Glomerular visceral epithelial cell (primary cell): ENCODE results near the gene ATG12.
"Not testable (repeated sequence)": the region's sequence is repeated elsewhere in the genome, so short reads cannot be mapped to it uniquely, and the experiment has no call there.

Experiments used
- DNase-seq: peaks from one replicate; pipeline ENCODE4 v3.0.0-alpha.2; 2016; ENCODE audit errors: extremely low spot score

ATG12 gene

GRCh38 chr5:115841382-115842088 lies at the start of gene ATG12, which contains the start of gene AP3S1:
ATG12 (minus strand) TSS chr5:115841565; CDS start chr5:115841552, 13 bp downstream.
AP3S1 (plus strand) TSS chr5:115841935; CDS start chr5:115842038, 103 bp downstream.
- peak; percentile 92 for DNase-seq

DNA sequence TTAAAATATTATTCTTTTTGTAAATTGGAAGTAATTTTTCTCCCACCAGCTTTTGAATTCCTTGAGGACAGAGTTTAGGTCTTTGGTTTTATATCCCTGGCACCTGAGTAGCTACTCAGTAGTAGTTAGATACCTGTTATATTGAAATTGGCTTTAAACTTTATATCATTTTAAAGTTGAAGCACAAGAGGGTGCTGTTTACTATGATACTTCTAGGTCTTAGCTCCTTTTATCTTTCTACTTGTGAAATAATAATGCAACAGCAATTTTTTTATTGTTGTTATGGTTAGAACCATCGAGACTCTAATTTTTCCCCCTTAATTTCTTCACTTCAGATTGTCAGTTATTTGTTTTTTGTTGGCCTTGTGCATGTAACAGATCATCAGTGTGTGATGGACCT lies 46.7 kb upstream of the ATG12 start:
- peak; percentile 25 for DNase-seq

DNA sequence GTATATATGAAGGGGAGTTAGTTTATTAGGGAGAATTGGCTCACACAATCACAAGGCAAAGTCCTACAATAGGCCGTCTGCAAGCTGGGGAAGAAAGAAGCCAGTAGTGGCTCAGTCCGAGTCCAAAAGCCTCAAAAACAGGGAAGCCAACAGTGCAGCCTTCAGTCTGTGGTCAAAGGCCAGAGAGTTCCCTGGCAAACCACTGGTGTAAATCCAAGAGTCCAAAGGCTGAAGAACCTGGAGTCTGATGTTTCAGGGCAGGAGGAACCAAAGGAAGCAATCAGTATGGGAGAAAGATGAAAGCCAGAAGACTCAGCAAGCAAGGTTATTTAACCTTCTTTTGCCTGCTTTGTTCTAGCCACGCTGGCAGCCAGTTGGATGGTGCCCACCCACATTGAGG lies 43.8 kb upstream of the ATG12 start:
- not testable (repeated sequence) for DNase-seq

DNA sequence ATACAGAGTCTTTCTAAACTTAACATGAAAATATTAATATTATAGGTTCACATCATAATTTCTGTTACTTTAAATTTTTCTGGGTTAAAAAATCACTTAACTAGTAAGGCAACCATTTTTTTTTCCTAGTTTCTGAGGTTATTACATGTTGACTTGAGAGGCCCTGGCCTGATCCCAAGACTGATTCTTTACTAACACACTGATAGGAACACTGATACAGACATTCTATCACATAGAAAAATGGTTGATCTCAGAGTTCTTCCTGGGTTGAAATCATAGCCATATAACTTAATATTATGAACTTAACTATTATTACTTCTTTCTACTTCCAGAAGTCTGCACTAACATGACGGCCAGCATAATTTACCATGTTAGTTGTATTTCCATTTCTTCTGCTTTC lies 43.3 kb upstream of the ATG12 start:
- DNase-seq, result no peak

GRCh38 chr5:115882434-115882833 lies 41.1 kb upstream of the ATG12 start:
- not testable (repeated sequence) for DNase-seq

- not testable (repeated sequence) for DNase-seq
These were observed 36.0 kb upstream of the ATG12 start for GRCh38 chr5:115877342-115877741.

GRCh38 chr5:115875447-115875846 lies 34.1 kb upstream of the ATG12 start:
- DNase-seq, result no peak

- peak; percentile 31 for DNase-seq
These were observed 32.0 kb upstream of the ATG12 start for GRCh38 chr5:115873392-115873791.

DNA sequence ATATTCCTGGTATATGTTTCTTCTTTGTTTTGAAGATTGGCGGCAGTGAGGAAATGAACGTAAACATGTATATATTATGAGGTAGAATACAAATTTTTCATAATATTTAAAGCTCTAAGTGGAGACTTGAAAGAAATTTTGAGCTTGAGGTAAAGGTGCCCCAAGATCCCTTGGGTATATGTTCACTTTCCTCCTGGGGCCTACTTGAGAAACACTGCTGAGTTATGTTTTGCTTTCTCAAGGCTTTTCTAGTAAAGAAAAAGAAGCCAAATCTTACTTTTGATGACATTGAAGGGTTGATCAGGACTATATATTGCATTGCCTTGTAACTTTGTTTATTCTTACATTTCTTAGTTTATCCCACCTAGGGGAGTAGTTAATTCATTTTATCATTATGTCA lies 31.1 kb upstream of the ATG12 start:
- DNase-seq, result no peak

GRCh38 chr5:115869256-115869795 lies 28.0 kb upstream of the ATG12 start:
- no peak for DNase-seq

DNA sequence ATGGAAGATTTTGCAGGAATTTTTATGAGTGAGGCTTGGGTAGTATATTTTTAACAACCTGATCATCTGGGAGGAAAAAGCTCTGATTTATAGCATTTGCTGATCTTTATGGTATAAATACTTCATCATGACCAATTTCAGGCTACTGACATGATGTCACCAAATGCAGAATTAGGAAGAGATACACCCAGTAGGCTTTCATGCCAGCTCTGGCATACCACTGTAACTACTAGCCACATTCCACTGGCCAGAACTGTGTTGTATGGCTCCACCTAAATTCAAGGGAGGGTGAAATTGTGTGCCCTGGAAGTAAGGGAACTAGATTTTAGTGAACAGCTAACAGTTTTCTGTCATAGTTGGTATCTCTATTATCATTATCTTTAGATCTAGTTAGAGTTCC lies 18.0 kb upstream of the ATG12 start:
- no peak for DNase-seq

GRCh38 chr5:115858396-115858795 lies 17.0 kb upstream of the ATG12 start:
- no peak for DNase-seq

- DNase-seq, result no peak
These were observed 16.4 kb upstream of the ATG12 start for GRCh38 chr5:115857626-115858349.

DNA sequence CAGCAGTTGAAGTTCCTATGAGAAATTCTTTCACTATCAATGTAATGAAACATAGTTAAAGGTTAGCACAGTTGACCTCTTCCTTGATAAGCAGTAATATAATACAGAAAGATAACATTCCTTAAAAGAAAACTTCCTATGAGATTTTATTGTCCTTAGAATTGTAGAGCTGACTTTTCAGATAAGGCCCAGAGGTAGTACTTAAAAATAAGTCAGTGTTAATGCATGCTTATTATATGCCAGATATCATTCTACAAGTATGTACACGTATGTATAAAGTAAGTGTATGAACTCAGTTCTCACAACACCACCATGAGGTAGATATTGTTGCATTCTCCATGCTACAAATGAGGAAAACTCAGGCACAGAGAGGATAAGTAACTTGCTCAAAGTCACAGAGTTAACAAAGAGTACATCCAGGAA lies 15.7 kb upstream of the ATG12 start:
- DNase-seq, result no peak

DNA sequence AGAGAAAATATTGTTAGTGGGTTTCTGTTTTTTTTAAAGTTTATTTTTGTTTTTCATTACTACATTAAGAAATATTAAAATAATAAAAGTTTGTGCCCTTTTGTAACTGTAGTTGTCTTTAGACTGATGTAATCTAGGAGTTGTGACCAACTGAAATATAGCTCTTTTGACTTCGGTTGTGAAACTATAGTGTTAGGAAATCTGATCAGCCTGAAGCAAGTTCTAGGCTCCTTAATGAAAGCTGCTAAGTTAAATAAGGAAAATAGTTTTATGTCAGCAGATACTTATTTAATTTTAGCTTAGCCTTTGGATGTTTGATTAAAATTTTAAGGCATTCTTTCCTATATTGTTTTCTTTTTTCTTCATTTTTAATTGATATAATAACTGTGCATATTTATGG lies 14.6 kb upstream of the ATG12 start:
- no peak for DNase-seq

GRCh38 chr5:115854139-115854538 lies 12.8 kb upstream of the ATG12 start:
- no peak for DNase-seq

DNA sequence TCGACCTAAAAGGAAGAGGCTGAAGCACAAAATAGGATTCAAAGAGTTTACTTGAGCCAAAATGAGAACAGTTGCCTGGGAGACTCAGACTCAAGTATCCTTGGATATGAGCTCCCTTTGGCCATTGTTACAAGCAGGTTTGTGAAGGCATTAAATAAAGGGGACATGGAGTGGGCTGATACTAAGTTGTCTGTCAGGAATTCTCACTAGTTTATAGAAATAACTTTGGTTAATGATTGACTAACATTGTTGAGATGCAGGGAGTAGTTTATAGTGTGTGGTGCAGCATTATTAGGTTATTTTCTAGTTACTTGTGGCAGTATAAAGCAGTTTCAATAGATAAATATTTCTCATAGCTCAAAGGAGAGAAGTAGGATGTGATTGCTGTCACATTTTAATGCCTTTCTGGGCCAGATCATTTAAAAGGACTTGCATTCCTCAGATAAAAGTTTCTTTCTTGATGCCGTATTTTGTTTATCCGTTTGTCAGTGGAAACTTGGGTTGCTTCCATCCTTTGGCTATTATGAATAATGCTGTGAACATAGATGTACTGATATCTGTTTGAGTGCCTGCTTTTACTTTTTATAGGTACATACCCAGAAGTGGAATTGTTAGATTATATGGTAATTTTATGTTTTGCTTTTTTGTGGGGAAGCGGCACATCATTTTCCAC lies 9.5 kb upstream of the ATG12 start:
- DNase-seq, result no peak

DNA sequence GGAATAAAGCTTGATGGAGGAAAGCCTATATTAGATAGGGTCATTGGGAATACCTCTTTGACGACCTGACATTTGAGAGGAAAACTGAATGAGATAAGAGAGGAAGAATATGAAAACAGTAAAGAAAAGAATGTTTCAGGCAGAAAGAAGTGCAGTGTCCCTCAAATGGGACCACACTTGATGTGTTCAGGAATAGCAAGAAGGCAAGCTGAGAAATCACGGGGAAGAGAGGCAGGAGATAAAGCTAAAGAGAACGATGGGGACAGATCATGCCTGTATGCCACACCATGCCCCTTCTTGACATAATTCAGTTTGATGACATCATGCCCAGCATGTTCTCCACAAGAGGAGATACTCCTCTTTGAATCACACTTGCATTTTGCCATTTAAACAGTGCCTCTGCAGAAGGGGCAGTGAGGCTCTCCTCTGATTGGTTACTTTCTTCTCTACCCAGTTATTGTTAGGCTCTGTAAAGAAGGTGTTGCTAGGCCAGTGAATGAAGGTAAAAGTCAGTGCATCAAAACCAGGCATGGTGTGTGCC lies 8.0 kb upstream of the ATG12 start:
- no peak for DNase-seq

- no peak for DNase-seq
These were observed 5.9 kb upstream of the ATG12 start for GRCh38 chr5:115847290-115847689.

DNA sequence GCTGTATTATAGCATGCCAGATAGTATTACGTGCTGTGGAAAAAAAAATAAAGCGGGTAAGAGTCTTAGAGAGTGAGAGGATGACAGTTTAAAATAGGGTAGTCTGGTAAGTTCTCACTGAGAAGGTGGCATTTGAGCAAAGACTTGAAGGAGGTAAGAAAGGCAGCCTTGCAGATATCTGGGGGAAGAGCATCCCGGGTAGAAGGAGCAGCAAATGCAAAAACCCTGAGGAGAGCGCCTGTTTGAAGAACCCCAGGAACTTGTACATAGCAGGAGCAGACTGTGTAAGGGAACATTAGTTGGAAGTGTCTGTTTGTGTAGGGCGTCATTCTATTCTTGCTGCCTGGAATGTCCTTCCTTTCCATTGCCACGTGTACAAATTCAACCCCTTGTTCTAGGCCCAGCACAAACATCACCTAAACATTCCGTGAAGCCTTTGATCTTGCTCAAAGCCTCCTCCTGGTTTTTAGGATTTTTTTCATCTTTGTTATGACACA lies 3.0 kb upstream of the ATG12 start:
- DNase-seq, result no peak

DNA sequence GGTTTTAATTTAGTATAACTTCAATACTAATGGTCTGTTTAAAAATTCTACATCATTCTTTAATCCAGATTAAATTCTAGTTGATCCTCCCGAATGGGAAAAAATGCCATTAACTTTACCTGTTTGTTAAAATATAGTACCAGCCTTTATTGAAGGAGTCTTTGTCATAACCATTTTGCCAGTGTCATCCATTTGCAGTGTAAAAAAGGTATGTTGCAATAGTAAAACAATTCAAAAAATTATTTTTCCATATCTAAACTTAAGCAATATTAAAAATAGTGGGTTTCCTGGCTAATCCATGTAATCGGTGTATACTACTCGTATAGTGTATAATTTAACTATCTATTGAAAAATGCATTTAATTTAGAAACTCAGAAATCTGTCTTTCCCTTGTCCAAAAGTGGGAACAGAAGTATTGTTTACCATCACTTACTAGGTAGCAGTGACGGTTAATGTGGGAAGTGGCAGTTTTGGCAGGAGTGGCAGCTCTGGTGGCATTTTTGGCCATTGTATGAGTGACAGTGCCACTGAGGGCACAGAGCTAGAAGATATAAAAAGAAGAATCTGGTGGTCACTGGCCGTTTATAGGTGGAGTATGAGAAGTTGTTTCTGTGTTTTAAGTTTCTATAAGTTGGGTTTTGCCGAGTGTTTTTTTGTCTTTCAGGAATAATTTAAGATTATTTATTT lies 2.2 kb upstream of the ATG12 start:
- DNase-seq, result no peak
